ENCODE results near the gene GREB1.

GREB1 gene, protein sequence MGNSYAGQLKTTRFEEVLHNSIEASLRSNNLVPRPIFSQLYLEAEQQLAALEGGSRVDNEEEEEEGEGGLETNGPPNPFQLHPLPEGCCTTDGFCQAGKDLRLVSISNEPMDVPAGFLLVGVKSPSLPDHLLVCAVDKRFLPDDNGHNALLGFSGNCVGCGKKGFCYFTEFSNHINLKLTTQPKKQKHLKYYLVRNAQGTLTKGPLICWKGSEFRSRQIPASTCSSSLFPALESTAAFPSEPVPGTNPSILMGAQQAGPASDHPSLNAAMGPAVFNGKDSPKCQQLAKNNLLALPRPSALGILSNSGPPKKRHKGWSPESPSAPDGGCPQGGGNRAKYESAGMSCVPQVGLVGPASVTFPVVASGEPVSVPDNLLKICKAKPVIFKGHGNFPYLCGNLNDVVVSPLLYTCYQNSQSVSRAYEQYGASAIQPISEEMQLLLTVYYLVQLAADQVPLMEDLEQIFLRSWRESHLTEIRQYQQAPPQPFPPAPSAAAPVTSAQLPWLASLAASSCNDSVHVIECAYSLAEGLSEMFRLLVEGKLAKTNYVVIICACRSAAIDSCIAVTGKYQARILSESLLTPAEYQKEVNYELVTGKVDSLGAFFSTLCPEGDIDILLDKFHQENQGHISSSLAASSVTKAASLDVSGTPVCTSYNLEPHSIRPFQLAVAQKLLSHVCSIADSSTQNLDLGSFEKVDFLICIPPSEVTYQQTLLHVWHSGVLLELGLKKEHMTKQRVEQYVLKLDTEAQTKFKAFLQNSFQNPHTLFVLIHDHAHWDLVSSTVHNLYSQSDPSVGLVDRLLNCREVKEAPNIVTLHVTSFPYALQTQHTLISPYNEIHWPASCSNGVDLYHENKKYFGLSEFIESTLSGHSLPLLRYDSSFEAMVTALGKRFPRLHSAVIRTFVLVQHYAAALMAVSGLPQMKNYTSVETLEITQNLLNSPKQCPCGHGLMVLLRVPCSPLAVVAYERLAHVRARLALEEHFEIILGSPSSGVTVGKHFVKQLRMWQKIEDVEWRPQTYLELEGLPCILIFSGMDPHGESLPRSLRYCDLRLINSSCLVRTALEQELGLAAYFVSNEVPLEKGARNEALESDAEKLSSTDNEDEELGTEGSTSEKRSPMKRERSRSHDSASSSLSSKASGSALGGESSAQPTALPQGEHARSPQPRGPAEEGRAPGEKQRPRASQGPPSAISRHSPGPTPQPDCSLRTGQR (N-terminal part only)

DNA sequence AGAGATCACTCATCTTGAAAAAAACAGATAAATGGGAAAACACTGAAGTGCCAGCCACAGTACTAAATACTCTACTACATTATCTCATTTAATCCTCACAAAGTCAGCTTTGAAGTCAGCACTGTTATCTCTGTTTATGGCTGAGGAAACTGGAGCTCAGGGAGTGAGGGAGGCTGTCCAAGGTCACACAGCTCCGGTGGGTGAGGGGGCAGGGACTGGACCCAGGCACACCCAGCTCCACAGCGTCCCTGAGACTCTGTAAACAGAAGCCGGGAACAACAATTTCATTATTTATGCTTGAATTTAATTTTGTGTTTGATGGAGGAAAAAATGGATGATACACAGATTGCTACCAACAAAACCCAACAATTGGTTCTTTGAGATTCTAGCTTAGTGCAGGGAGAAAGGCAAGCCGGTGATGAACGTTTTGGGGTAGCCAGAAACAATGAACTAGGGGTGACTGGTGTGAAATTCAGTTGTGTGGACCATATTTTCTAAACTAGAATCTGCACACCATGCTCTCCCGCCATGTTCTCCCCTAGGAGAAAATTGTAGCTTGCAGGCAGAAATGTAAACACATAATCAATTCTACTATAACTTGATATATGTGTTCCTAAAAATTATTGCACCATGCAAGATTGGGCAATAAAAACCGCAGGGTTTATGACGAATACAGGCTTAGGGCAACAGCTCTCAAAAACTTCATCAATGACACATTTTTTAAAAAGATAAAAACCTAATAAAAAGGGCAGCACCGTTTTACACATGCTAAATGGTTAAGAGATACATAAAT is at the start of gene GREB1:
Gene GREB1 (plus strand): TSS at position 768 of the 793 bp plus-strand sequence. CDS start 22,570 bp downstream, outside the sequence.
- H3K79me2 ChIP-seq (ENCODE audit: low read length), result no peaks in the 10 kb centered on the region

DNA sequence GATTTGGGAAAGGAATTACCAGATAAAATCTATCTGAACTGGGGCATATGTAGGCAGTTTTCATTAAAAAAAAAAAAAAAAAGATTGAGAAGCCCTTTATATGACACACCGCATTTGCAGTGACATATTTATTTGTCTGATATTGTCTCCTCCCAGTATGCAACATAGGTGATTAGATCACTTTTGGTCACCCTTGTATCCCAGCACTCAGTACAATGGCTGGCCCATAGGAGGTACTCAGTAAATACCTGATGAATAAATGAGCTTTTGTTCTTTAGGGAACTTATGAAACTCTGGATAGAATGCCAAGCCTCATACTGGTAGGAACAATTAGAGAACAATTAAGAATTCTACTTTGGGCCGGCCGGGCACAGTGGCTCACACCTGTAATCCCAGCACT is 45.0 kb upstream of the GREB1 start:
- H2AFZ ChIP-seq (ENCODE audit: low read depth, low read length), result no peak overlapping the region
- TF ChIP-seq, protein P1, sequence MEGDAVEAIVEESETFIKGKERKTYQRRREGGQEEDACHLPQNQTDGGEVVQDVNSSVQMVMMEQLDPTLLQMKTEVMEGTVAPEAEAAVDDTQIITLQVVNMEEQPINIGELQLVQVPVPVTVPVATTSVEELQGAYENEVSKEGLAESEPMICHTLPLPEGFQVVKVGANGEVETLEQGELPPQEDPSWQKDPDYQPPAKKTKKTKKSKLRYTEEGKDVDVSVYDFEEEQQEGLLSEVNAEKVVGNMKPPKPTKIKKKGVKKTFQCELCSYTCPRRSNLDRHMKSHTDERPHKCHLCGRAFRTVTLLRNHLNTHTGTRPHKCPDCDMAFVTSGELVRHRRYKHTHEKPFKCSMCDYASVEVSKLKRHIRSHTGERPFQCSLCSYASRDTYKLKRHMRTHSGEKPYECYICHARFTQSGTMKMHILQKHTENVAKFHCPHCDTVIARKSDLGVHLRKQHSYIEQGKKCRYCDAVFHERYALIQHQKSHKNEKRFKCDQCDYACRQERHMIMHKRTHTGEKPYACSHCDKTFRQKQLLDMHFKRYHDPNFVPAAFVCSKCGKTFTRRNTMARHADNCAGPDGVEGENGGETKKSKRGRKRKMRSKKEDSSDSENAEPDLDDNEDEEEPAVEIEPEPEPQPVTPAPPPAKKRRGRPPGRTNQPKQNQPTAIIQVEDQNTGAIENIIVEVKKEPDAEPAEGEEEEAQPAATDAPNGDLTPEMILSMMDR (IDR thresholded peaks at IDR 0.05; ENCODE audit: low read depth, low read length), result no peak
- no peak for TF ChIP-seq EZH2phosphoT487 (IDR thresholded peaks at IDR 0.05; ENCODE audit: low read depth)
- H3K4me1 ChIP-seq (ENCODE audit: low read length), result no peaks in the 10 kb centered on the region
- no peaks in the 10 kb centered on the region for H3K9me3 ChIP-seq (ENCODE audit: insufficient read depth, low read length)
- no peak overlapping the region for H3K27ac ChIP-seq (ENCODE audit: low read length)
- no peaks in the 10 kb centered on the region for H3K27me3 ChIP-seq (ENCODE audit: low read depth, low read length)
- H4K20me1 ChIP-seq (ENCODE audit: insufficient read depth, low read length), result no peaks in the 10 kb centered on the region
- no peaks in the 10 kb centered on the region for H3K79me2 ChIP-seq (ENCODE audit: low read length)
- no peak overlapping the region for H3K9ac ChIP-seq (ENCODE audit: low read length)
- no peak overlapping the region for H3K4me2 ChIP-seq (ENCODE audit: low read length)
- no peaks in the 10 kb centered on the region for H3K36me3 ChIP-seq (replicated peaks; ENCODE audit: low read depth, low read length)
- no peak overlapping the region for H3K4me3 ChIP-seq (ENCODE audit: low read length)

More for the DNA sequence above, at the start of gene GREB1:
- no peaks in the 10 kb centered on the region for H3K36me3 ChIP-seq (replicated peaks; ENCODE audit: low read depth, low read length)
- no peaks in the 10 kb centered on the region for H4K20me1 ChIP-seq (ENCODE audit: insufficient read depth, low read length)
- no peak within 1 kb of the TSS for H3K4me3 ChIP-seq (ENCODE audit: low read length)
- no peak within 1 kb of the TSS for H2AFZ ChIP-seq (ENCODE audit: low read depth, low read length)
- H3K9ac ChIP-seq (ENCODE audit: low read length), result no peak within 1 kb of the TSS
- H3K4me1 ChIP-seq (ENCODE audit: low read length), result peaks cover 1% of the 10 kb centered on the region
- H3K9me3 ChIP-seq (ENCODE audit: insufficient read depth, low read length), result no peaks in the 10 kb centered on the region
- TF ChIP-seq, protein P1 (IDR thresholded peaks at IDR 0.05; ENCODE audit: low read depth, low read length), result no peak
- no peak for TF ChIP-seq EZH2phosphoT487 (IDR thresholded peaks at IDR 0.05; ENCODE audit: low read depth)
- peaks cover 61% of the 10 kb centered on the region for H3K27me3 ChIP-seq (ENCODE audit: low read depth, low read length)
- no peak within 1 kb of the TSS for H3K27ac ChIP-seq (ENCODE audit: low read length)
- no peak within 1 kb of the TSS for H3K4me2 ChIP-seq (ENCODE audit: low read length)

DNA sequence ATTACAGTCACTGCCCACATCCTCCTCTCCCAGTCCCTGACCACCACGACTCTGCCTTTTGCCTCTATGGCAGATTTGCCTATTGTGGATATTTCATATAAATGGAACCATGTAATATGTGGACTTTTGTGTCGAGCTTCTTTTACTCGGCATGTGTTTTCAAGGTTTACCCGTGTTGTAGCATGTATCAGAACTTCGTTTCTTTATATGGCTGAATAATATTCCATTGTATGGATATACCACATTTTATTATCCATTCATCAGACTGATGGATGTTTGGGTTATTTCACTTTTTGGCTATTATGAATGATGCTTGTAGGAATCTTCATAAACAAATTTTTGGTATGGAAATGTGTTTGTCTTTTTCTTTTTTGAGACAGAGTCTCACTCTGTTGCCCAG is 43.7 kb upstream of the GREB1 start:
- no peaks in the 10 kb centered on the region for H3K27me3 ChIP-seq (ENCODE audit: low read depth, low read length)
- H3K79me2 ChIP-seq (ENCODE audit: low read length), result no peaks in the 10 kb centered on the region
- TF ChIP-seq, protein P1 (IDR thresholded peaks at IDR 0.05; ENCODE audit: low read depth, low read length), result no peak
- no peak for TF ChIP-seq EZH2phosphoT487 (IDR thresholded peaks at IDR 0.05; ENCODE audit: low read depth)
- H3K36me3 ChIP-seq (replicated peaks; ENCODE audit: low read depth, low read length), result no peaks in the 10 kb centered on the region
- H3K9ac ChIP-seq (ENCODE audit: low read length), result no peak overlapping the region
- no peaks in the 10 kb centered on the region for H4K20me1 ChIP-seq (ENCODE audit: insufficient read depth, low read length)
- no peak overlapping the region for H3K27ac ChIP-seq (ENCODE audit: low read length)
- no peak overlapping the region for H2AFZ ChIP-seq (ENCODE audit: low read depth, low read length)
- no peak overlapping the region for H3K4me3 ChIP-seq (ENCODE audit: low read length)
- no peak overlapping the region for H3K4me2 ChIP-seq (ENCODE audit: low read length)
- H3K9me3 ChIP-seq (ENCODE audit: insufficient read depth, low read length), result no peaks in the 10 kb centered on the region
- H3K4me1 ChIP-seq (ENCODE audit: low read length), result no peaks in the 10 kb centered on the region

Measured in OCI-LY3 (cell line).